Keratinocyte (primary cell): Measurements from ENCODE around the gene CDK15. TPM values are rescaled to one million over a fixed set of nuclear protein-coding genes. Genes with fewer than 3 reads are reported as not detected.

Source experiments
- DNase-seq: peaks from one replicate; pipeline ENCODE4 v3.0.0-alpha.2; 2011; ENCODE audit warnings: low read depth, missing footprints, low spot score
- FAIRE-seq: peaks from 2 replicates; lab custom pipeline; 2011; peaks lifted over from hg19 to GRCh38; lab: Jason Lieb, UNC
- H2AFZ ChIP-seq: 2 replicates; pipeline ENCODE4 v1.6.0; 2012; ENCODE audit warnings: low read length, control low read depth, inconsistent platforms; ENCODE audit not compliant: control insufficient read depth
- H3K27ac ChIP-seq: 2 replicates; pipeline ENCODE4 v1.5.1; 2011; ENCODE audit warnings: low read length; ENCODE audit not compliant: control insufficient read depth, insufficient read depth
- H3K27me3 ChIP-seq: 3 replicates; pipeline ENCODE4 v1.6.0; 2011; ENCODE audit warnings: low read length; ENCODE audit not compliant: control insufficient read depth, insufficient read depth; ENCODE audit errors: extremely low read depth
- H3K36me3 ChIP-seq, 2 experiments: 2 replicates in 1 of 2; 3 replicates in 1 of 2; pipeline ENCODE4 v1.5.1; 2011; ENCODE audit warnings: low read length in 2 of 2, mild to moderate bottlenecking in 1 of 2; ENCODE audit not compliant: control insufficient read depth in 2 of 2, insufficient read depth in 2 of 2; ENCODE audit errors: extremely low read depth in 1 of 2
- H3K4me1 ChIP-seq: 3 replicates; pipeline ENCODE4 v1.5.1; 2011; ENCODE audit warnings: low read length; ENCODE audit not compliant: control insufficient read depth, insufficient read depth; ENCODE audit errors: extremely low read depth
- H3K4me2 ChIP-seq: 3 replicates; pipeline ENCODE4 v1.6.0; 2011; ENCODE audit warnings: low read depth, low read length; ENCODE audit not compliant: control insufficient read depth, insufficient read depth; ENCODE audit errors: extremely low read depth
- H3K4me3 ChIP-seq, 3 experiments: fragments of 200-600 bp in 1 of 3; sonication (generic) in 1 of 3; 2 replicates in 2 of 3; 3 replicates in 1 of 3; pipeline ENCODE4 v1.5.1; 2011 to 2016; ENCODE audit warnings: low read length in 3 of 3, mild to moderate bottlenecking in 3 of 3, control low read depth in 2 of 3, inconsistent platforms in 1 of 3, low read depth in 1 of 3, mixed read lengths in 1 of 3, mixed run types in 1 of 3, moderate library complexity in 1 of 3; ENCODE audit not compliant: control insufficient read depth in 2 of 3, insufficient read depth in 2 of 3; ENCODE audit errors: extremely low read depth in 1 of 3
- H3K79me2 ChIP-seq: 2 replicates; pipeline ENCODE4 v1.6.0; 2012; ENCODE audit warnings: low read length; ENCODE audit not compliant: control insufficient read depth, insufficient read depth
- H3K9ac ChIP-seq: 3 replicates; pipeline ENCODE4 v1.6.0; 2011; ENCODE audit warnings: low read length; ENCODE audit not compliant: control insufficient read depth, insufficient read depth; ENCODE audit errors: extremely low read depth
- H3K9me1 ChIP-seq: 3 replicates; pipeline ENCODE4 v1.6.0; 2011; ENCODE audit warnings: low read length; ENCODE audit not compliant: control insufficient read depth, insufficient read depth; ENCODE audit errors: extremely low read depth
- H3K9me3 ChIP-seq: 2 replicates; pipeline ENCODE4 v1.5.1; 2012; ENCODE audit warnings: low read depth, low read length; ENCODE audit not compliant: control insufficient read depth
- H4K20me1 ChIP-seq: 3 replicates; pipeline ENCODE4 v1.6.0; 2011; ENCODE audit warnings: low read length; ENCODE audit not compliant: control insufficient read depth, insufficient read depth; ENCODE audit errors: extremely low read depth
- EZH2 ChIP-seq: IDR thresholded peaks from one replicate; pipeline ENCODE4 v1.6.1; 2012; ENCODE audit warnings: inconsistent platforms, mild to moderate bottlenecking, low read length, moderate library complexity
- dilution Hi-C: fragments of 300-500 bp; cut with MboI; formaldehyde crosslinking; loops from one replicate; pipeline ENCODE4 v1.7.0; 2020; ENCODE audit warnings: low sequenced_read_pairs; ENCODE audit not compliant: extremely low pct_ligation_motif_present
- polyA plus RNA-seq, 5 experiments: library from polyadenylated mRNA; depleted of rRNA in 3 of 5; stranded (reverse) in 3 of 5; stranded (forward) in 1 of 5; unstranded in 1 of 5; fragments of >200 nt; gene quantifications; 1 replicate in 1 of 5; 2 replicates in 3 of 5; 3 replicates in 1 of 5; pipeline versions ENCODE4 v1.2.1 to v1.2.3, GENCODE V29; 2011 to 2012; ENCODE audit warnings: missing spikeins in 2 of 5, low read depth in 1 of 5, low replicate concordance in 1 of 5
- TF ChIP-seq, protein P1 (sequence below), 3 experiments: IDR thresholded peaks in 1 of 3; conservative IDR thresholded peaks in 1 of 3; optimal IDR thresholded peaks in 1 of 3; 2 replicates in 2 of 3; 3 replicates in 1 of 3; pipeline versions ENCODE3 to v1.5.1; 2011; ENCODE audit warnings: low read length in 3 of 3, mild to moderate bottlenecking in 3 of 3, moderate library complexity in 2 of 3, control low read depth in 1 of 3, inconsistent platforms in 1 of 3; ENCODE audit not compliant: insufficient read depth in 2 of 3; ENCODE audit errors: extremely low read depth in 1 of 3

Gene CDK15
- polyA plus RNA-seq, 1 donor (not counting 4 experiments of a cell fraction or from before 2014, with no cell fraction given) = 0.96 TPM

DNA sequence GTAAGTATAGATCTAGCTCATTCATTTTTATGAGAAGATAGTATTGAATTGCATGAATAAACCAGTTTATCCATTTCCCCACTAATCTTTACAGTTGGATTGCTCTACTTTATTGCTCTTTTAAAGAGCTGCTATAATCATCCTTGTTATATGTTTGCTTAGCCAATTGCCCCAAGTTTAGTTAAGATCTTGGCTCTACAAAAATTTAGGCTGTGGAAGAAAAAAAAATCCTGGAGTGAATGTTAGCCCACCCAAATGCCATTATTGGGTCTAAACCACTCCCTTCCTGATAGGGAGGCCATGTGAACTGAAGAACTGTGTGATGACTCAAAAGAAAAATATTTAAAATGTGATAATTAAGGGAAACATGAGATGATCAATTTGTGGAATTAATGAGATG, 28.5 kb upstream of the CDK15 start:
- H3K27ac ChIP-seq = no peak overlapping the region

DNA sequence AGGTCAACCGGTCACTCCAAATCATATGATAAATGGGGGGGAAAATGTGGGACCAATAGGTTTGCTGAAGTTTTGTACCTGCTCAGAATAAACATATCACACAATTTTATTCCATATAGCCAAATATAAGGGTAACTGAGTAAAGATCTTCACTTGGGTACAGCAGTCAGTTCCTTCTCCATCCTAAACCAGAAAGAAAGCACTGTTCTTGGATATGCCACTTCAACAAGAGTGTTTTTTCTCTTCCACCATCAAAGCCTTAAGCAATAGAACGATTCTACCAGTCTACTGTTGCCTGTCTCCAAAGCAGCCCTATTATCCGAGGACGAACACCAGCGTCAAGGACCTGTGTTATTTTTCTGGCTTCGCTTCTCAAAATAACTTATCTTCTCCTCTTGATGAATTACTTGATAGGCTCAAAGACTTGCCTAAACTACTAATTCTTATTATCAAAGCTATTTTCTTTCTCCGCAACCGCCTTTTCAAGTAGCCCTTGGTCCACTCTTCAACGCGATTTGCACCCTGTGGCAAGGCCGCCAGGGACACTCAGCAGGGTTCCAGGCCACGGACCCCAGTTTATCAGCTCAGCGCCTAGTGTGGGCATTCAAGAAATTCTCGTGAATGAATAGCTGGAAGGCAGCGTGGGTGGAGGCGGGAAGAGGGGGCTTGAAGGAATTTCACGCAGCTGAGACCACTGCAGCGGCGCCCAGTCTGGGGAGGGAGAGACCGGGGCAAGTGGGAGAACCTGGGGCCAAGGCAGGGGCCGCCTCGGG, 26.2 kb upstream of the CDK15 start:
- dilution Hi-C loops = no loop called here
- DNase-seq = no peak
- H3K9me1 ChIP-seq = no peaks in the 10 kb centered on the region
- peak overlapping the region; percentile 90 for H3K9ac ChIP-seq
- peak overlapping the region; percentile 66 to 92 (median 83) for H3K4me3 ChIP-seq
- no peaks in the 10 kb centered on the region for H3K27me3 ChIP-seq
- peaks cover 0 to 3% of the 10 kb centered on the region in 2 experiments for H3K36me3 ChIP-seq
- peak overlapping the region; percentile 73 for H3K4me2 ChIP-seq
- peak overlapping the region; percentile 77 for H3K27ac ChIP-seq
- peaks cover 51% of the 10 kb centered on the region for H3K79me2 ChIP-seq
- H3K9me3 ChIP-seq = no peaks in the 10 kb centered on the region
- H2AFZ ChIP-seq = peak overlapping the region; percentile 49
- FAIRE-seq = peak; percentile 34
- TF ChIP-seq, protein P1, sequence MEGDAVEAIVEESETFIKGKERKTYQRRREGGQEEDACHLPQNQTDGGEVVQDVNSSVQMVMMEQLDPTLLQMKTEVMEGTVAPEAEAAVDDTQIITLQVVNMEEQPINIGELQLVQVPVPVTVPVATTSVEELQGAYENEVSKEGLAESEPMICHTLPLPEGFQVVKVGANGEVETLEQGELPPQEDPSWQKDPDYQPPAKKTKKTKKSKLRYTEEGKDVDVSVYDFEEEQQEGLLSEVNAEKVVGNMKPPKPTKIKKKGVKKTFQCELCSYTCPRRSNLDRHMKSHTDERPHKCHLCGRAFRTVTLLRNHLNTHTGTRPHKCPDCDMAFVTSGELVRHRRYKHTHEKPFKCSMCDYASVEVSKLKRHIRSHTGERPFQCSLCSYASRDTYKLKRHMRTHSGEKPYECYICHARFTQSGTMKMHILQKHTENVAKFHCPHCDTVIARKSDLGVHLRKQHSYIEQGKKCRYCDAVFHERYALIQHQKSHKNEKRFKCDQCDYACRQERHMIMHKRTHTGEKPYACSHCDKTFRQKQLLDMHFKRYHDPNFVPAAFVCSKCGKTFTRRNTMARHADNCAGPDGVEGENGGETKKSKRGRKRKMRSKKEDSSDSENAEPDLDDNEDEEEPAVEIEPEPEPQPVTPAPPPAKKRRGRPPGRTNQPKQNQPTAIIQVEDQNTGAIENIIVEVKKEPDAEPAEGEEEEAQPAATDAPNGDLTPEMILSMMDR (optimal IDR thresholded peaks at IDR 0.05 in 1 of 3, IDR thresholded peaks at IDR 0.05 in 1 of 3, conservative IDR thresholded peaks at IDR 0.05 in 1 of 3; ENCODE audit: extremely low read depth in 1 of 3, insufficient read depth in 2 of 3, low read length in 3 of 3) = no peak
- no peak for TF ChIP-seq EZH2
- no peaks in the 10 kb centered on the region for H4K20me1 ChIP-seq
- H3K4me1 ChIP-seq = peaks cover 24% of the 10 kb centered on the region

More for the DNA sequence above, 28.5 kb upstream of the CDK15 start:
- H3K4me3 ChIP-seq = peak overlapping the region in 1 of 3 experiments; percentile 92
- peaks cover 2% of the 10 kb centered on the region for H3K9me1 ChIP-seq
- H3K27me3 ChIP-seq = no peaks in the 10 kb centered on the region
- dilution Hi-C loops = no loop called here
- DNase-seq (no peak), FAIRE-seq (no peak)
- H3K79me2 ChIP-seq = peaks cover 74% of the 10 kb centered on the region
- H3K9ac ChIP-seq = no peak overlapping the region
- H3K4me2 ChIP-seq = peak overlapping the region; percentile 73
- no peaks in the 10 kb centered on the region for H3K9me3 ChIP-seq
- peaks cover 0 to 3% of the 10 kb centered on the region in 2 experiments for H3K36me3 ChIP-seq
- TF ChIP-seq, protein P1 (optimal IDR thresholded peaks at IDR 0.05 in 1 of 3, IDR thresholded peaks at IDR 0.05 in 1 of 3, conservative IDR thresholded peaks at IDR 0.05 in 1 of 3; ENCODE audit: extremely low read depth in 1 of 3, insufficient read depth in 2 of 3, low read length in 3 of 3) = no peak
- TF ChIP-seq EZH2 = no peak
- peaks cover 24% of the 10 kb centered on the region for H3K4me1 ChIP-seq
- H4K20me1 ChIP-seq = peaks cover 2% of the 10 kb centered on the region
- H2AFZ ChIP-seq = no peak overlapping the region
